GM23248 (cell line): ENCODE data around the gene TMOD4. TPM values are rescaled to one million over a fixed set of nuclear protein-coding genes. Genes with fewer than 3 reads are reported as not detected.

Source experiments
- DNase-seq: peaks from one replicate; pipeline ENCODE4 v3.0.0-alpha.2; 2015
- H2AFZ ChIP-seq: fragments of 200-600 bp; sonication (generic); 2 replicates; pipeline ENCODE4 v1.6.1; 2016; ENCODE audit warnings: antibody characterized with exemption
- H3F3A ChIP-seq: fragments of 200-600 bp; sonication (generic); 2 replicates; pipeline ENCODE4 v1.6.1; 2016; ENCODE audit warnings: mild to moderate bottlenecking, antibody characterized with exemption, mixed run types; ENCODE audit not compliant: insufficient read depth
- H3K27ac ChIP-seq: fragments of 200-600 bp; sonication (generic); 2 replicates; pipeline ENCODE4 v1.5.1; 2016; ENCODE audit warnings: mild to moderate bottlenecking
- H3K27me3 ChIP-seq: fragments of 200-600 bp; sonication (generic); replicated peaks from 2 replicates; pipeline ENCODE4 v1.6.1; 2016; ENCODE audit warnings: mild to moderate bottlenecking; ENCODE audit not compliant: insufficient read depth
- H3K36me3 ChIP-seq: fragments of 200-600 bp; sonication (generic); 2 replicates; pipeline ENCODE4 v1.6.1; 2016; ENCODE audit warnings: low read depth, mild to moderate bottlenecking
- H3K4me1 ChIP-seq: fragments of 200-600 bp; sonication (generic); 2 replicates; pipeline ENCODE4 v1.6.1; 2016; ENCODE audit warnings: mild to moderate bottlenecking; ENCODE audit not compliant: insufficient read depth
- H3K4me2 ChIP-seq: fragments of 200-600 bp; sonication (generic); one replicate; pipeline ENCODE4 v1.6.1; 2016; ENCODE audit warnings: mild to moderate bottlenecking; ENCODE audit not compliant: unreplicated experiment
- H3K4me3 ChIP-seq: fragments of 200-600 bp; sonication (generic); 2 replicates; pipeline ENCODE4 v1.5.1; 2016; ENCODE audit warnings: mild to moderate bottlenecking
- H3K79me2 ChIP-seq: fragments of 200-600 bp; sonication (generic); 2 replicates; pipeline ENCODE4 v1.6.1; 2016; ENCODE audit warnings: mild to moderate bottlenecking; ENCODE audit not compliant: insufficient read depth
- H3K9ac ChIP-seq: fragments of 200-600 bp; sonication (generic); 2 replicates; pipeline ENCODE4 v1.6.1; 2016; ENCODE audit warnings: mild to moderate bottlenecking
- H3K9me2 ChIP-seq: fragments of 200-600 bp; sonication (generic); 2 replicates; pipeline ENCODE4 v1.6.1; 2016; ENCODE audit warnings: mixed run types, mild to moderate bottlenecking, moderate library complexity; ENCODE audit not compliant: insufficient read depth
- H3K9me3 ChIP-seq: fragments of 200-600 bp; sonication (generic); one replicate; pipeline ENCODE4 v1.6.1; 2017; ENCODE audit warnings: low read depth
- H4K20me1 ChIP-seq: fragments of 200-600 bp; sonication (generic); 2 replicates; pipeline ENCODE4 v1.6.0; 2016; ENCODE audit not compliant: insufficient read depth
- EZH2 ChIP-seq: fragments of 200-600 bp; sonication (generic); IDR thresholded peaks from 2 replicates; pipeline ENCODE4 v1.6.1; 2018; ENCODE audit warnings: antibody characterized with exemption, mild to moderate bottlenecking; ENCODE audit not compliant: insufficient read depth, poor library complexity, severe bottlenecking
- EZH2phosphoT487 ChIP-seq: fragments of 200-600 bp; sonication (generic); IDR thresholded peaks from 2 replicates; pipeline ENCODE4 v1.6.1; 2018; ENCODE audit warnings: antibody characterized with exemption, moderate library complexity, mild to moderate bottlenecking, low read depth; ENCODE audit not compliant: insufficient read depth
- WGBS, 2 experiments: methylation state at CpG; one replicate each; pipeline ENCODE4 v1.1.6; 2015 to 2017; ENCODE audit warnings: low lambda C conversion rate in 2 of 2, low coverage in 1 of 2; ENCODE audit errors: missing lambda C conversion rate in 2 of 2; 5-methylcytosine and 5-hydroxymethylcytosine counted together
- in situ Hi-C: fragments of 300-500 bp; cut with MboI; formaldehyde crosslinking; loops from 2 replicates; pipeline ENCODE4 v1.15.0; 2020
- polyA plus RNA-seq: library from polyadenylated mRNA; unstranded; fragments of >200 nt; fragmentation: Nextera tagmentation; extraction: Ambion mirVana; gene quantifications from 2 replicates; pipeline ENCODE4 v1.2.1, GENCODE V29; 2016
- total RNA-seq: library from RNA; depleted of rRNA; stranded (reverse); fragments of >200 nt; shearing (Covaris generic); gene quantifications from 2 replicates; pipeline ENCODE4 v1.2.3, GENCODE V29; 2014

The TMOD4 gene
- total and polyA plus RNA-seq, 2 experiments from 2014 or later: not detected

DNA sequence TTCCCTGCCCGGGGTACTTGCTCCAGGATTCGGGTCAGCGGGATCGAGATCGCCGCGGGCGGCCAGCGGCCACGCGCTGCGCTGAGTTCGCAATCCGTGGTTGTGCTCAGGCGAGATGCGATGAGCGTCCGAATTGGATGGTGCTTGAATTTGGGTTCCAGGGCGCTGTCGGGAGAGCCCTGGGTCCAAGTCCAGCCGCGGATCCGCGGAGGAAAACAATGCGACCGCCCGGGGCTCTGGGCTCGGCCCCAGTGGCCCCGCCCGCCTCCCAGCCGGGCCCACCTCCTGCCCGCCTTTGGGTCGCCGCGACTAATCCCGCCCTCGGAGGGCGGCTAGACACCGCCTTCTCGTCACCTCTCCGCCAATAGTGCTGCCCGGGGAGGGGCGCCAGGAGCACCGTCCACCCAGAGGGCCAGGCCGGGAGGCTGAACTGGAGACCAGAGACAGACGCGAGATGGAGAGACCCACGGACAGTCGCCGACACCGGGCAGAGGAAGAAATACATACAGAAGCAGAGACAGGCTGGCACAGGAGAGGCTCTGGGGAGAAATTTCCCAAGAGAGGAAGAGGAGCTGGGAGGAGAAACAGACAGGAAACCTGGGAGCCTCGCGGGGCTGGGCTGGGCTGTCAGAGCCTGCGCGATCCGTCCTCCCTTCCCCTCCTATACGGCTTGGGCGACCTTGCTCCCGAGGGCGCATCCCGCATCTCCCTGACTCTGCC is 29.2 kb downstream of the TMOD4 start, which contains the start of gene SEMA6C:
SEMA6C (minus strand) TSS at position 220 of the 720 bp plus-strand sequence. CDS start 4,010 bp downstream, outside the sequence.
- 0 out of 2 replicates have a peak, but pooled peaks cover 7% of the 10 kb centered on the region for H3K4me1 ChIP-seq
- peak within 1 kb of the TSS; percentile 94 for H3K4me2 ChIP-seq
- 1 to 2% methylated on average over 43 to 61 of the region's 61 CpGs for WGBS, 2 experiments
- no peaks in the 10 kb centered on the region for H3K36me3 ChIP-seq
- TF ChIP-seq EZH2 (no peak), EZH2phosphoT487 (no peak)
- no peaks in the 10 kb centered on the region for H3K79me2 ChIP-seq
- peak within 1 kb of the TSS; percentile 58 for H3K27ac ChIP-seq
- H3F3A ChIP-seq: peaks cover 8% of the 10 kb centered on the region
- peak within 1 kb of the TSS; percentile 76 for H3K9ac ChIP-seq
- H2AFZ ChIP-seq: peak within 1 kb of the TSS; percentile 93
- H3K4me3 ChIP-seq: peak within 1 kb of the TSS; percentile 82
- H3K9me2 ChIP-seq: no peaks in the 10 kb centered on the region
- peak; percentile 96 for DNase-seq
- no peaks in the 10 kb centered on the region for H4K20me1 ChIP-seq
- in situ Hi-C loops: no loop called here
- no peaks in the 10 kb centered on the region for H3K9me3 ChIP-seq
- no peaks in the 10 kb centered on the region for H3K27me3 ChIP-seq

DNA sequence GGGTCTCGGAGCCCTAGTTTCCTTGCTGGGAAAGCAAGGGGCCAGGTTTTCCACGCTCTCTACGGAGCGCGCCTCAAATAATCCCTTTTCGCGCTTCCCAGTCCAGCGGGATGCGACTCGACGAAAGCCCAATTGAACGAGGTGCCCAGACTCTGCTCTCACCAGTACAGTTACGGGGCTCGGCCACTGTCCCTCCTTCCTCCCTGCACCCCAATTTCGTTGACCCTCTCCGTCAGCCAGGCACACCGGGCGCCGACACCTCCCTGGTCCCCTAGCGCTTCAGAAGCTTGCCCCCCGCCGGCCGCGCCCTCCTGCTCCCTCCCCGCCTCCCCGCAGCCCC is 29.7 kb downstream of the TMOD4 start:
- in situ Hi-C loops: no loop called here
- Histone ChIP-seq H3K9ac (peak overlapping the region; percentile 76), H3K4me3 (peak overlapping the region; percentile 82), H3K36me3 (no peaks in the 10 kb centered on the region), H3K27me3 (no peaks in the 10 kb centered on the region), H3K27ac (no peak overlapping the region), H3K79me2 (no peaks in the 10 kb centered on the region), H3F3A (peaks cover 8% of the 10 kb centered on the region), H3K4me1 (0 out of 2 replicates have a peak, but pooled peaks cover 7% of the 10 kb centered on the region), H4K20me1 (no peaks in the 10 kb centered on the region), H2AFZ (peak overlapping the region; percentile 93), H3K9me3 (no peaks in the 10 kb centered on the region), H3K9me2 (no peaks in the 10 kb centered on the region), H3K4me2 (peak overlapping the region; percentile 94)
- peak; percentile 53 for DNase-seq
- 0 to 1% methylated on average over 15 to 26 of the region's 26 CpGs for WGBS, 2 experiments
- TF ChIP-seq EZH2: no peak
- TF ChIP-seq EZH2phosphoT487: no peak

DNA sequence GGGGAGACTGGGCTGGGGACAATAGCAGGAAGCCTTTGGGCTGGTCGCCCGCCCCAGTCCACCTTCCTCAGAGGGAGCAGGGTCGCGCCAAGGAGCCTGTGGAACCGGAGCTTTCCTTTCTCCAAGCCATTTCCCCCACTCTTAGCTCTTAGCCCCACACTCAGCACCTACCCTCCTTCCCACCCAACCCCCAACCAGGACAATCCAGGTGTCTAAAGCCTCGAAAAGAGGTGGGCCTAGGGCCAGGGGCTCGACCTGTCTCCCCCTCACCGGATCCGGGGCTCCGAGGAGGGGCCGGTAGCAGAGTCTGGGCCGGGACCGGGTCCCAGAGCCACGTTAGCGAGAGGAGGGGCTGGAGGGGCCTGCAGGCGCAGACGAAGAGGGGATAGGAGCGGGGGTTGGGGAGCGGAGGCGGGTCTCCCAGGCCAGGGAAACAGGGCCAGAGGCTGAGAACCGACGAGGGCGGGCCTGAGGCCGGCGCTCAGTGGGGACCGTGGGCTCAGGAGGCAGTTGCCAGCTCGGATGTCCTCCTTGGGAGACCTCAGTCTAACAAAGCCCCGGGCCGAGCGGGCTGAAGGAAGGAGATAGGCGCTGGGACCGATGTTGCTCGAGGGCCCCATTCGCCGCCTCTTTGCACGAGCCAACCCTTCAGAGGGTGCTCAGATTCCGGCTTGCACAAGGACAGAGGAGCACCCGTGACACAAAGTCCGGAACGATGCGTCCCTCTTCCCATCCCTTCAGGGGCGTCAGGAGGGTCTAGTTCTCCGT is 30.3 kb downstream of the TMOD4 start:
- peak overlapping the region; percentile 94 for H3K4me2 ChIP-seq
- WGBS, 2 experiments: 15 to 20% methylated on average over 32 to 40 of the region's 43 CpGs

DNA sequence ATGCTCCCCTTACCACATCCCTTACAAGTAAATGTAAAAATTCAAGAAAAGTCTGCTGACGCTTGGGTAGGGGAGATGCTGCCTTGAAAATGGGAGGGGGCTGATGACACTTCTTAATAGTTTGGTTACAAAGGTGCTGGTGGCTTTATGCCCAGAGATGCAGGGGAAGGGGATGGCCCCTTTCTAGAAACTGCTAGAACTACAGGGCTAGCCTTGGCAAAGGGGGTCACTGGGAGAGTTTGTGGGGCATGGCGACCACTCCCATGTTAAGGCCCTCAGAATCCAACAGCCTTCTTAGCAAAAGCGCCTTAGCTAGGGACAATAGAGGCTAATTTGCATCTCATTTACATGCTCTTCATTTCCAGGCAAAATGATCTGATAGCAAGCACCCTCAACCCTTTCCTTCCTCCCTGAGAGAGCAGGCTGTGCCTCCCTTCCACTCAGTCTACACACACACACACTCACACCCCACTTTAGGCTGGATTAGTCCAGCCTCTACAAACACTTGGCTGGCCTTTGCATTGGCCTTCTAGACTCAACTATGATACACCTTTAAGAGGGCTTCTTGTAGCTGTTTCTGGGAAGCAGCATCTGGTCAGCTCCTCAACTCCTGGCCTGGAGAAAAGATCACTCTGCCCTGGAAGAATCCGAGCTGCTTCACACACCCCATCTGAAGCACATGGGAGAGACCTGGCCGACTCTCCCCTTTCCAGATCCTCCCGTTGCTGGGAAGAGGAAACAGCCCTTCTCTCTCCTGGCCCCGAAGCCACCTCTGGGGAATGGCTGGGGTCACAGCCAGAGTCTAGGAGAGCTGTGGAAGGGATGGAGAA is 31.1 kb downstream of the TMOD4 start:
- H3F3A ChIP-seq: peaks cover 8% of the 10 kb centered on the region
- no peaks in the 10 kb centered on the region for H3K36me3 ChIP-seq
- no peaks in the 10 kb centered on the region for H3K27me3 ChIP-seq
- H2AFZ ChIP-seq: no peak overlapping the region
- in situ Hi-C loops: no loop called here
- no peaks in the 10 kb centered on the region for H3K9me3 ChIP-seq
- H3K4me2 ChIP-seq: no peak overlapping the region
- 40 to 42% methylated on average over 7 of the region's 7 CpGs for WGBS, 2 experiments
- DNase-seq: peak; percentile 35
- no peak overlapping the region for H3K27ac ChIP-seq
- H3K9me2 ChIP-seq: no peaks in the 10 kb centered on the region
- no peak for TF ChIP-seq EZH2phosphoT487
- no peak for TF ChIP-seq EZH2
- H3K4me1 ChIP-seq: 0 out of 2 replicates have a peak, but pooled peaks cover 7% of the 10 kb centered on the region
- no peak overlapping the region for H3K9ac ChIP-seq
- no peaks in the 10 kb centered on the region for H4K20me1 ChIP-seq
- H3K4me3 ChIP-seq: no peak overlapping the region
- H3K79me2 ChIP-seq: no peaks in the 10 kb centered on the region

More for the DNA sequence above, 30.3 kb downstream of the TMOD4 start:
- Histone ChIP-seq H3K9me2 (no peaks in the 10 kb centered on the region), H3K27ac (no peak overlapping the region), H3K9ac (peak overlapping the region; percentile 76), H3K4me3 (peak overlapping the region; percentile 82), H3K4me1 (0 out of 2 replicates have a peak, but pooled peaks cover 7% of the 10 kb centered on the region), H3K9me3 (no peaks in the 10 kb centered on the region), H2AFZ (peak overlapping the region; percentile 93), H4K20me1 (no peaks in the 10 kb centered on the region), H3F3A (peaks cover 8% of the 10 kb centered on the region), H3K36me3 (no peaks in the 10 kb centered on the region), H3K27me3 (no peaks in the 10 kb centered on the region), H3K79me2 (no peaks in the 10 kb centered on the region)
- in situ Hi-C loops: no loop called here
- TF ChIP-seq EZH2 (no peak), EZH2phosphoT487 (no peak)
- DNase-seq: peak; percentile 64
